ENCODE measurements around the gene ATP6V0B. TPM values are rescaled to one million over a fixed set of nuclear protein-coding genes. Genes with fewer than 3 reads are reported as not detected.

ATP6V0B gene
- total RNA-seq, 1 experiment from 2014 or later: 181 TPM

- DNase-seq (ENCODE audit: low spot score): no peak
- BruUV-seq (replicated peaks): no TSS peak
- POLR2A ChIA-PET (ENCODE audit: low non-redundant PET): interaction anchor here (0.6 kb wide), 1 partner anchor 515 kb away, joined by 3 read pairs; no protein-coding TSS in a partner anchor
- TF ChIP-seq CTCF (conservative IDR thresholded peaks at IDR 0.05; ENCODE audit: low read depth, low read length): no peak
- no peak for TF ChIP-seq EZH2 (IDR thresholded peaks at IDR 0.05; ENCODE audit: borderline replicate concordance, low read depth, low read length, poor library complexity, severe bottlenecking)
- Histone ChIP-seq H3K27me3 (replicated peaks; ENCODE audit: insufficient read depth, low read depth, low read length, poor library complexity) (no peaks in the 10 kb centered on the region), H3K4me1 (ENCODE audit: insufficient read depth, low read length, poor library complexity, severe bottlenecking) (peaks cover 27% of the 10 kb centered on the region), H3K9me3 (ENCODE audit: low read depth, low read length, poor library complexity, severe bottlenecking) (no peaks in the 10 kb centered on the region), H3K4me3 (ENCODE audit: low read depth, low read length, poor library complexity, severe bottlenecking) (peak overlapping the region; percentile 88), H3K36me3 (ENCODE audit: insufficient read depth, low read length, poor library complexity, severe bottlenecking) (peaks cover 19% of the 10 kb centered on the region), H3K27ac (ENCODE audit: low read depth, low read length, poor library complexity, severe bottlenecking) (no peak overlapping the region)
- CTCF ChIA-PET: no interaction called here
- intact Hi-C loops (cut with micrococcal nuclease; ENCODE audit: unreplicated experiment): no loop called here
Measured at GRCh38 chr1:43976045-43976444, 1.3 kb downstream of the ATP6V0B start.

- H3K4me3 ChIP-seq (ENCODE audit: low read depth, low read length, poor library complexity, severe bottlenecking): no peak overlapping the region
- POLR2A ChIA-PET (ENCODE audit: low non-redundant PET): no interaction called here
- intact Hi-C loops (cut with micrococcal nuclease; ENCODE audit: unreplicated experiment): no loop called here
- DNase-seq (ENCODE audit: low spot score): no peak
- no peaks in the 10 kb centered on the region for H3K9me3 ChIP-seq (ENCODE audit: low read depth, low read length, poor library complexity, severe bottlenecking)
- no peak overlapping the region for H3K27ac ChIP-seq (ENCODE audit: low read depth, low read length, poor library complexity, severe bottlenecking)
- H3K4me1 ChIP-seq (ENCODE audit: insufficient read depth, low read length, poor library complexity, severe bottlenecking): peaks cover 27% of the 10 kb centered on the region
- no peaks in the 10 kb centered on the region for H3K27me3 ChIP-seq (replicated peaks; ENCODE audit: insufficient read depth, low read depth, low read length, poor library complexity)
- no peak for TF ChIP-seq CTCF (conservative IDR thresholded peaks at IDR 0.05; ENCODE audit: low read depth, low read length)
- no peak for TF ChIP-seq EZH2 (IDR thresholded peaks at IDR 0.05; ENCODE audit: borderline replicate concordance, low read depth, low read length, poor library complexity, severe bottlenecking)
- BruUV-seq (replicated peaks): no TSS peak
- CTCF ChIA-PET: no interaction called here
- H3K36me3 ChIP-seq (ENCODE audit: insufficient read depth, low read length, poor library complexity, severe bottlenecking): peaks cover 26% of the 10 kb centered on the region
Measured at GRCh38 chr1:43976890-43977289, 2.1 kb downstream of the ATP6V0B start.

- Histone ChIP-seq H3K36me3 (ENCODE audit: insufficient read depth, low read length, poor library complexity, severe bottlenecking) (peaks cover 27% of the 10 kb centered on the region), H3K9me3 (ENCODE audit: low read depth, low read length, poor library complexity, severe bottlenecking) (no peaks in the 10 kb centered on the region), H3K4me3 (ENCODE audit: low read depth, low read length, poor library complexity, severe bottlenecking) (no peak overlapping the region), H3K27ac (ENCODE audit: low read depth, low read length, poor library complexity, severe bottlenecking) (peak overlapping the region; percentile 17), H3K4me1 (ENCODE audit: insufficient read depth, low read length, poor library complexity, severe bottlenecking) (peaks cover 27% of the 10 kb centered on the region), H3K27me3 (replicated peaks; ENCODE audit: insufficient read depth, low read depth, low read length, poor library complexity) (no peaks in the 10 kb centered on the region)
- POLR2A ChIA-PET (ENCODE audit: low non-redundant PET): interaction anchor here (0.6 kb wide), 1 partner anchor 8 kb away, joined by 3 read pairs; the partner anchor contains the start of gene DPH2
- DNase-seq (ENCODE audit: low spot score): no peak
- intact Hi-C loops (cut with micrococcal nuclease; ENCODE audit: unreplicated experiment): no loop called here
- TF ChIP-seq EZH2 (IDR thresholded peaks at IDR 0.05; ENCODE audit: borderline replicate concordance, low read depth, low read length, poor library complexity, severe bottlenecking): no peak
- TF ChIP-seq CTCF (conservative IDR thresholded peaks at IDR 0.05; ENCODE audit: low read depth, low read length): no peak
- CTCF ChIA-PET: no interaction called here
- BruUV-seq (replicated peaks): TSS peak; percentile 33
Measured at GRCh38 chr1:43977376-43978263, 2.9 kb downstream of the ATP6V0B start.

All from A673 (cell line).